Measurements from ENCODE around the gene MRPL23.

DNA sequence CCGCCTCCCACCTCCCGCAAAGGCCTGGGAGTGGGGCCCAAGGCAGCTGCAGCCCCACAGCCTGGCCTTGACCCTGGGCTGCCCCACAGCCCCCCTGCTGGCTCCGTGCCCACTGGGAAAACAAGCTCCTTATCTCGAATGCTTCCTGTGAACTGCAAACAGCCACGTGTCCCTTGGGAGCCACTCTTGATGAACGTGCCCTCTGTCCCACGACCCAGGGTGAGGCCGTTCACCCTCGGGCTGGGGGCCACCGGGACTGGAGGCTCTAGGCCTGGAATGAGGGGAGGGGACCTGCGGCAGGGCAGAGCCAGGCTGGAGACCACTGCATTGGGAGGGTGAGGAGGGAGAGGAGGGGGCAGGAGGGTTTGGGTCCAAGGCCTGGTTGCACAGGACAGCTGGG is 41.0 kb downstream of the MRPL23 start:
- no peak for TF ChIP-seq POLR2A (IDR thresholded peaks at IDR 0.05)
- no peak for TF ChIP-seq CTCF (IDR thresholded peaks at IDR 0.05)
